Liver (tissue), 9 donors: Measurements from ENCODE around the gene CCN5. TPM values are rescaled to one million over a fixed set of nuclear protein-coding genes. Genes with fewer than 3 reads are reported as not detected.

Source experiments
- DNase-seq: peaks from one replicate; pipeline ENCODE4 v3.0.0-alpha.2; 2017; ENCODE audit warnings: low spot score
- H3K27ac ChIP-seq, 2 donors: one replicate each; pipeline ENCODE4 v1.7.0; 2013; ENCODE audit warnings: inconsistent platforms in 2 of 2, low read length in 2 of 2, control low read depth in 1 of 2, low read depth in 1 of 2, mild to moderate bottlenecking in 1 of 2
- H3K27me3 ChIP-seq, 4 donors: one replicate each; pipeline versions ENCODE4 v1.6.1 to v1.7.0; 2013; ENCODE audit warnings: low read length in 3 of 4, inconsistent platforms in 1 of 4, mild to moderate bottlenecking in 1 of 4, moderate library complexity in 1 of 4; ENCODE audit not compliant: control insufficient read depth in 4 of 4, insufficient read depth in 4 of 4
- H3K36me3 ChIP-seq, 4 donors: one replicate each; pipeline versions ENCODE4 v1.6.1 to v1.7.0; 2013; ENCODE audit warnings: low read length in 3 of 4, mild to moderate bottlenecking in 3 of 4, low read depth in 1 of 4, moderate library complexity in 1 of 4; ENCODE audit not compliant: control insufficient read depth in 4 of 4, insufficient read depth in 3 of 4
- H3K4me1 ChIP-seq, 4 donors: one replicate each; pipeline versions ENCODE4 v1.6.1 to v1.7.0; 2013; ENCODE audit warnings: low read length in 3 of 4, mild to moderate bottlenecking in 3 of 4, moderate library complexity in 1 of 4; ENCODE audit not compliant: control insufficient read depth in 4 of 4, insufficient read depth in 4 of 4
- H3K4me3 ChIP-seq, 3 donors: one replicate each; pipeline versions ENCODE4 v1.6.1 to v1.7.0; 2013; ENCODE audit warnings: low read length in 3 of 3, control low read depth in 1 of 3, low read depth in 1 of 3, mild to moderate bottlenecking in 1 of 3
- H3K9ac ChIP-seq, 2 donors: one replicate each; pipeline ENCODE4 v1.7.0; 2013; ENCODE audit warnings: low read length in 2 of 2, mild to moderate bottlenecking in 2 of 2, moderate library complexity in 2 of 2, control low read depth in 1 of 2, low read depth in 1 of 2
- H3K9me3 ChIP-seq, 4 donors: one replicate each; pipeline versions ENCODE4 v1.6.1 to v1.7.0; 2013; ENCODE audit warnings: low read length in 3 of 4; ENCODE audit not compliant: control insufficient read depth in 4 of 4
- EGR1 ChIP-seq, 2 donors: IDR thresholded peaks; 2 replicates each; pipeline ENCODE4 v1.6.1; 2016 to 2018; ENCODE audit warnings: antibody characterized with exemption in 2 of 2, low read depth in 2 of 2
- FOXA2 ChIP-seq: IDR thresholded peaks from 2 replicates; pipeline ENCODE4 v1.6.1; 2016; ENCODE audit warnings: antibody characterized with exemption
- GABPA ChIP-seq, 2 donors: IDR thresholded peaks in 1 of 2; conservative IDR thresholded peaks in 1 of 2; 2 replicates each; pipeline ENCODE4 v1.6.1; 2016; ENCODE audit warnings: antibody characterized with exemption in 2 of 2, mild to moderate bottlenecking in 1 of 2, moderate library complexity in 1 of 2
- HNF4A ChIP-seq, 2 donors: conservative IDR thresholded peaks; 2 replicates each; pipeline ENCODE4 v1.6.1; 2016; ENCODE audit warnings: antibody characterized with exemption in 2 of 2, mild to moderate bottlenecking in 2 of 2
- HNF4G ChIP-seq: IDR thresholded peaks from 2 replicates; pipeline ENCODE4 v1.6.1; 2016; ENCODE audit warnings: antibody characterized with exemption
- NR2F2 ChIP-seq: IDR thresholded peaks from 2 replicates; pipeline ENCODE4 v1.6.1; 2016; ENCODE audit warnings: antibody characterized with exemption
- RAD21 ChIP-seq, 2 donors: IDR thresholded peaks; 2 replicates each; pipeline ENCODE4 v1.6.1; 2016; ENCODE audit warnings: antibody characterized with exemption in 2 of 2, mild to moderate bottlenecking in 2 of 2
- YY1 ChIP-seq: IDR thresholded peaks from 2 replicates; pipeline ENCODE4 v1.6.1; 2016; ENCODE audit warnings: antibody characterized with exemption, mild to moderate bottlenecking
- WGBS: extraction: QIAGEN DNeasy Blood & Tissue Kit; methylation state at CpG from one replicate; pipeline ENCODE4 v1.1.7; 2013; 5-methylcytosine and 5-hydroxymethylcytosine counted together
- polyA plus RNA-seq, 2 donors: library from polyadenylated mRNA; stranded (reverse) in 1 of 2; unstranded in 1 of 2; fragments of 200-250 nt in 1 of 2; fragments of >200 nt in 1 of 2; fragmentation: Nextera tagmentation in 1 of 2; extraction: Ambion mirVana in 1 of 2; gene quantifications; one replicate each; pipeline versions ENCODE4 v1.2.1 to v1.2.3, GENCODE V29; 2013 to 2015
- total RNA-seq, 2 donors: library from RNA; depleted of rRNA; stranded (reverse); fragments of >200 nt; gene quantifications; one replicate each; pipeline ENCODE4 v1.2.3, GENCODE V29; 2014
- TF ChIP-seq, protein P1 (sequence below): IDR thresholded peaks from 2 replicates; pipeline ENCODE4 v1.6.1; 2016; ENCODE audit warnings: antibody characterized with exemption, mild to moderate bottlenecking
- TF ChIP-seq, protein P2 (sequence below): fragments of 150-350 bp; IDR thresholded peaks from 2 replicates; pipeline ENCODE4 v1.5.1; 2017; ENCODE audit warnings: improper control_type of control experiment, low read depth, low read length; ENCODE audit not compliant: missing input control
- TF ChIP-seq, protein P3 (sequence below): IDR thresholded peaks from 2 replicates; pipeline ENCODE4 v1.6.1; 2016; ENCODE audit warnings: antibody characterized with exemption
- TF ChIP-seq, protein P4 (sequence below): IDR thresholded peaks from 2 replicates; pipeline ENCODE4 v1.6.1; 2016; ENCODE audit warnings: antibody characterized with exemption
- donor health status: healthy.
- donor health status: healthy.
- donor health status: healthy.
- donor health status: healthy.
- donor health status: healthy.

The CCN5 gene
- total and polyA plus RNA-seq, 4 donors: 1.2 to 3.6 (median 1.9) TPM; not detected in 1

DNA sequence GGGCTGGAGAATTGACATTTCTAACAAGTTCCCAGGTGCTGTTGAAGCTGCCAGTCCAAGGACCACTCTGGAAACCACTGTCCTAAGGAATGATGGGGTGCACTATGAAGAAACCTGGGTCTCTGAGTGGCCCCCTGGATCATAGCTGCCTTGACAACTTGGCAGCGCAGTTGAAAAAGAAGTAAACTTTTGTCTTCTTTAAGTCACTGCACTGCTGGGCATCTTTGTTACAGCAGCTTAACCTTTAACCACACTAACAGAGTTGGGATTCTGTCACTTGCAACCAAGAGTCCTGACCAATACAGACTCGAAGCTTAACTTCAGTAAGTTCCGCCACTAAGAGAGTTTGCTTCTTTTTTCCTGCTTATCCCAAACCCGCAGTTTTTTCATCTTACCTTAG is 21.9 kb downstream of the CCN5 start:
- no peaks in the 10 kb centered on the region for H3K9me3 ChIP-seq
- no peak for DNase-seq
- TF ChIP-seq, protein P1, sequence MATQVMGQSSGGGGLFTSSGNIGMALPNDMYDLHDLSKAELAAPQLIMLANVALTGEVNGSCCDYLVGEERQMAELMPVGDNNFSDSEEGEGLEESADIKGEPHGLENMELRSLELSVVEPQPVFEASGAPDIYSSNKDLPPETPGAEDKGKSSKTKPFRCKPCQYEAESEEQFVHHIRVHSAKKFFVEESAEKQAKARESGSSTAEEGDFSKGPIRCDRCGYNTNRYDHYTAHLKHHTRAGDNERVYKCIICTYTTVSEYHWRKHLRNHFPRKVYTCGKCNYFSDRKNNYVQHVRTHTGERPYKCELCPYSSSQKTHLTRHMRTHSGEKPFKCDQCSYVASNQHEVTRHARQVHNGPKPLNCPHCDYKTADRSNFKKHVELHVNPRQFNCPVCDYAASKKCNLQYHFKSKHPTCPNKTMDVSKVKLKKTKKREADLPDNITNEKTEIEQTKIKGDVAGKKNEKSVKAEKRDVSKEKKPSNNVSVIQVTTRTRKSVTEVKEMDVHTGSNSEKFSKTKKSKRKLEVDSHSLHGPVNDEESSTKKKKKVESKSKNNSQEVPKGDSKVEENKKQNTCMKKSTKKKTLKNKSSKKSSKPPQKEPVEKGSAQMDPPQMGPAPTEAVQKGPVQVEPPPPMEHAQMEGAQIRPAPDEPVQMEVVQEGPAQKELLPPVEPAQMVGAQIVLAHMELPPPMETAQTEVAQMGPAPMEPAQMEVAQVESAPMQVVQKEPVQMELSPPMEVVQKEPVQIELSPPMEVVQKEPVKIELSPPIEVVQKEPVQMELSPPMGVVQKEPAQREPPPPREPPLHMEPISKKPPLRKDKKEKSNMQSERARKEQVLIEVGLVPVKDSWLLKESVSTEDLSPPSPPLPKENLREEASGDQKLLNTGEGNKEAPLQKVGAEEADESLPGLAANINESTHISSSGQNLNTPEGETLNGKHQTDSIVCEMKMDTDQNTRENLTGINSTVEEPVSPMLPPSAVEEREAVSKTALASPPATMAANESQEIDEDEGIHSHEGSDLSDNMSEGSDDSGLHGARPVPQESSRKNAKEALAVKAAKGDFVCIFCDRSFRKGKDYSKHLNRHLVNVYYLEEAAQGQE: no peak
- TF ChIP-seq, protein P2, sequence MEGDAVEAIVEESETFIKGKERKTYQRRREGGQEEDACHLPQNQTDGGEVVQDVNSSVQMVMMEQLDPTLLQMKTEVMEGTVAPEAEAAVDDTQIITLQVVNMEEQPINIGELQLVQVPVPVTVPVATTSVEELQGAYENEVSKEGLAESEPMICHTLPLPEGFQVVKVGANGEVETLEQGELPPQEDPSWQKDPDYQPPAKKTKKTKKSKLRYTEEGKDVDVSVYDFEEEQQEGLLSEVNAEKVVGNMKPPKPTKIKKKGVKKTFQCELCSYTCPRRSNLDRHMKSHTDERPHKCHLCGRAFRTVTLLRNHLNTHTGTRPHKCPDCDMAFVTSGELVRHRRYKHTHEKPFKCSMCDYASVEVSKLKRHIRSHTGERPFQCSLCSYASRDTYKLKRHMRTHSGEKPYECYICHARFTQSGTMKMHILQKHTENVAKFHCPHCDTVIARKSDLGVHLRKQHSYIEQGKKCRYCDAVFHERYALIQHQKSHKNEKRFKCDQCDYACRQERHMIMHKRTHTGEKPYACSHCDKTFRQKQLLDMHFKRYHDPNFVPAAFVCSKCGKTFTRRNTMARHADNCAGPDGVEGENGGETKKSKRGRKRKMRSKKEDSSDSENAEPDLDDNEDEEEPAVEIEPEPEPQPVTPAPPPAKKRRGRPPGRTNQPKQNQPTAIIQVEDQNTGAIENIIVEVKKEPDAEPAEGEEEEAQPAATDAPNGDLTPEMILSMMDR: no peak
- TF ChIP-seq NR2F2: no peak
- no peak for TF ChIP-seq RAD21 (IDR thresholded peaks at IDR 0.05)
- TF ChIP-seq FOXA2: no peak
- TF ChIP-seq, protein P3, sequence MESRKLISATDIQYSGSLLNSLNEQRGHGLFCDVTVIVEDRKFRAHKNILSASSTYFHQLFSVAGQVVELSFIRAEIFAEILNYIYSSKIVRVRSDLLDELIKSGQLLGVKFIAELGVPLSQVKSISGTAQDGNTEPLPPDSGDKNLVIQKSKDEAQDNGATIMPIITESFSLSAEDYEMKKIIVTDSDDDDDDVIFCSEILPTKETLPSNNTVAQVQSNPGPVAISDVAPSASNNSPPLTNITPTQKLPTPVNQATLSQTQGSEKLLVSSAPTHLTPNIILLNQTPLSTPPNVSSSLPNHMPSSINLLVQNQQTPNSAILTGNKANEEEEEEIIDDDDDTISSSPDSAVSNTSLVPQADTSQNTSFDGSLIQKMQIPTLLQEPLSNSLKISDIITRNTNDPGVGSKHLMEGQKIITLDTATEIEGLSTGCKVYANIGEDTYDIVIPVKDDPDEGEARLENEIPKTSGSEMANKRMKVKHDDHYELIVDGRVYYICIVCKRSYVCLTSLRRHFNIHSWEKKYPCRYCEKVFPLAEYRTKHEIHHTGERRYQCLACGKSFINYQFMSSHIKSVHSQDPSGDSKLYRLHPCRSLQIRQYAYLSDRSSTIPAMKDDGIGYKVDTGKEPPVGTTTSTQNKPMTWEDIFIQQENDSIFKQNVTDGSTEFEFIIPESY: no peak
- H3K9ac ChIP-seq: no peak overlapping the region
- no peaks in the 10 kb centered on the region for H3K36me3 ChIP-seq
- peaks cover 0 to 4% (median 0%) of the 10 kb centered on the region in 4 donors for H3K4me1 ChIP-seq
- WGBS: 94% methylated on average over 4 of the region's 4 CpGs
- no peak overlapping the region for H3K4me3 ChIP-seq
- H3K27ac ChIP-seq: no peak overlapping the region
- H3K27me3 ChIP-seq: no peaks in the 10 kb centered on the region

DNA sequence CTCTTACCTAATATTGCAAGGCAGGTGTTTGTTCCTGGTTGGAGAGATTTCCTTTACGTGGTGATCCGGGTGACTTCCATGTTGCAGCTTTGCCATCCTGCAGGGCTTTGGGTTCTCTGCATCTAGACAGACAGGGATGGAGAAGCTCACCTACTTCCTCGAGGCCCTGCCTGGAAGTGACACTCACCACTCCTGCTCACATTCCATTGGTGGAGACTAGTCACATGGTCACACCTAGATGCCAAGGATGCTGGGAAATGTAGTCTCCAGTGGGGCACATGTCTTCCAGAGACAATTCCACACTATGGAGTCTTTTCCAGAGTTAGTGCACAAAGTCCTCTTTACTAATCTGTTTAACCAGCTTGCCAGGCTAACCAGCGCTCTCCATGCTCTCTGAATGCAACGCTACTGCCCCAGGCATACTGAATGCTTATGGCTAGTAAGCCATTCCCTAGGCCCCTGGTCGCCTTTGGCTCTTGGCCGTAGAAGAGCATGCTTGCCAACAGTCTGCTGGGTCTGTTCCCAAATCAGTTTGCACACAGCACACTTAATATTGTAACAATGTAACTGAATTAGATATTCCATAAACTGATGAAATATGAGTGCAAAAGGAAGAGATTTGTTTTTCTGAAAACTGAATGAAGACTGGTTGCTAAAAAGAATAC is 23.8 kb downstream of the CCN5 start:
- WGBS: 76% methylated on average over 7 of the region's 7 CpGs
- H3K27ac ChIP-seq: no peak overlapping the region
- H3K36me3 ChIP-seq: no peaks in the 10 kb centered on the region
- H3K4me3 ChIP-seq: no peak overlapping the region
- no peak for TF ChIP-seq EGR1 (IDR thresholded peaks at IDR 0.05; ENCODE audit: low read depth in 2 of 2)
- no peak for TF ChIP-seq FOXA2
- no peak overlapping the region for H3K9ac ChIP-seq
- DNase-seq: no peak
- H3K4me1 ChIP-seq: peaks cover 0 to 4% (median 0%) of the 10 kb centered on the region in 4 donors
- no peaks in the 10 kb centered on the region for H3K9me3 ChIP-seq
- no peaks in the 10 kb centered on the region for H3K27me3 ChIP-seq

DNA sequence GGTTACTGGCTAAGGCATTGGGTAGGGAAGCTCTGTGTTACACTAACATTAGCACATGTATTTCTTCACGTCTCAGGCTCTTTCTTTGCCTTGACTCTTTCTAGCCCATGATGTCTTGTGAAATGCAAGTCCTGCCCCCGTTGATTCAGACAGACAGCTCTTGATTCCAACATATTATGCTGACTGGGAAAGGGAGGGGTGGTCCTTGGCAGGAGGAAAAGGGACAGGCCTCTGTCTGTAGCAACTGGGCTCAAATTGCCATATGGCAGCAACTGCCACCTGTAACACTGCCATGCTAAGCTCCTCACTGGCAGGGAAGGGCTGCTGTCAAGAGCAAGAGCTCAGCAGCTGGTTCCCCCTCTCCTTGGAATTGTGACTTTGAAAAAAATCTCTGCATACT is 24.8 kb downstream of the CCN5 start:
- H3K9me3 ChIP-seq: no peaks in the 10 kb centered on the region
- no peak overlapping the region for H3K27ac ChIP-seq
- H3K9ac ChIP-seq: no peak overlapping the region
- no peaks in the 10 kb centered on the region for H3K36me3 ChIP-seq
- DNase-seq: no peak
- H3K4me1 ChIP-seq: peaks cover 0 to 4% (median 0%) of the 10 kb centered on the region in 4 donors
- no peaks in the 10 kb centered on the region for H3K27me3 ChIP-seq
- WGBS: 76% methylated on average over 2 of the region's 2 CpGs
- no peak overlapping the region for H3K4me3 ChIP-seq
- TF ChIP-seq EGR1 (IDR thresholded peaks at IDR 0.05; ENCODE audit: low read depth in 2 of 2): no peak
- no peak for TF ChIP-seq HNF4G
- TF ChIP-seq NR2F2: no peak
- TF ChIP-seq, protein P4, sequence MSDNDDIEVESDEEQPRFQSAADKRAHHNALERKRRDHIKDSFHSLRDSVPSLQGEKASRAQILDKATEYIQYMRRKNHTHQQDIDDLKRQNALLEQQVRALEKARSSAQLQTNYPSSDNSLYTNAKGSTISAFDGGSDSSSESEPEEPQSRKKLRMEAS: no peak
- no peak for TF ChIP-seq GABPA (IDR thresholded peaks at IDR 0.05 in 1 of 2, conservative IDR thresholded peaks at IDR 0.05 in 1 of 2)
- TF ChIP-seq YY1: no peak
- TF ChIP-seq HNF4A (conservative IDR thresholded peaks at IDR 0.05): no peak
